ENCODE data around the gene CNTNAP2.

DNA sequence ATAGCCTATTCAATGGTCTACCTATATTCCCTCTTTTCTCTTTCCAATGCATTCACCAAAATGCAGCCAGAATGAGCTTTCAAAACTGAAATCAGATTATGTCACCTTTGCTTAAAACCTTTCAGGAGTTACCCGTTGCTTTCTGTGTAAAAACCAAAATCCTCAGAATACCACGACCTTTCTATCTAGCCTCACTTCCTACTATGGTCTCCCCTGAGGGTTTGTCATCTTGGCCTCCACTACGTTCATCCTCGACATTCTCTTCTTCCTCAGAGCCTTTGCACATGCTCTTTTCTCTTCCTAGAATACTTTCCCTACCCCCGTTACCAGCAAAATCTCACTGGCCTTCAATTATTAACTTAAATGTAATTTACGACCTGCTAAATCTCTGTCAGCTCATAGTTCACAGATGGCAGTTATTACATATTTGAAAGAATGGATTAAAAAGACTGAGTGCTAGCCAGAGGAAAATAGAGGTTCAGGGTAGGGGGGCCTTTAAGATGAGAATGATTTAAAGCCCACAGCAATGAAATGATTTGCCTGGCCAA is 2093.1 kb downstream of the CNTNAP2 start:
- TF ChIP-seq RAD21 (IDR thresholded peaks at IDR 0.05 in 1 of 2, conservative IDR thresholded peaks at IDR 0.05 in 1 of 2; ENCODE audit: low read depth in 2 of 2, low read length in 2 of 2) (no peak), CEBPB (IDR thresholded peaks at IDR 0.05; ENCODE audit: low read depth, low read length) (no peak), CHD2 (IDR thresholded peaks at IDR 0.05; ENCODE audit: low read length) (no peak), JUN (IDR thresholded peaks at IDR 0.05; ENCODE audit: low read depth, low read length) (no peak), TAF1 (IDR thresholded peaks at IDR 0.05; ENCODE audit: low read depth, low read length) (no peak), CBX8 (IDR thresholded peaks at IDR 0.05; ENCODE audit: borderline replicate concordance, low read depth, low read length) (no peak), EGR1 (IDR thresholded peaks at IDR 0.05; ENCODE audit: borderline replicate concordance, low read depth, low read length) (no peak), SP1 (IDR thresholded peaks at IDR 0.05; ENCODE audit: low read depth, low read length) (no peak)
